HG02571 (cell line): ENCODE results near the gene WASF2.
"Not testable (repeated sequence)": the region's sequence is repeated elsewhere in the genome, so short reads cannot be mapped to it uniquely, and the experiment has no call there.

Source experiments
- ATAC-seq: cut with Tn5 transposase; IDR thresholded peaks from one replicate; pipeline ENCODE4 v1.9.1; 2021; ENCODE audit warnings: mild to moderate bottlenecking, moderate library complexity; ENCODE audit not compliant: unreplicated experiment

The WASF2 gene

DNA sequence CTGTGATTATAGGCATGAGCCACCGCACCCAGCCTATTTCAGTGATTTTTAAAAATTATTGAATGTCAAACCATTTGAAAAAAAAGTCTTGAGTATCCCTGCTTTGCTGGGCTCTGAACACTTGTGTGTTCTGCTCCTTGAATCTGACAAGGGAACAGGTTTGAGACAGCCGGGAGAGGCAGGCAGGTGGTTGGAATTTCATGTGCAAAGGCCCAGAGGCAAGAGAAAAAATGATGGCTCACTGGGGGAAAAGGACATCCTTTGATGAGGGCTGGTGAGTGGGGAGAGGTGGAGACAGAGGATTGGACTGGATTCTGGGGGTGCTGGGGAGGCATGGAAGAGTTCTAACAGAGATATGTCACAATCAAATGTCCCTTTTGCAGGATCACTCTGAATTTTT, 13.1 kb upstream of the WASF2 start:
- ATAC-seq, result no peak

DNA sequence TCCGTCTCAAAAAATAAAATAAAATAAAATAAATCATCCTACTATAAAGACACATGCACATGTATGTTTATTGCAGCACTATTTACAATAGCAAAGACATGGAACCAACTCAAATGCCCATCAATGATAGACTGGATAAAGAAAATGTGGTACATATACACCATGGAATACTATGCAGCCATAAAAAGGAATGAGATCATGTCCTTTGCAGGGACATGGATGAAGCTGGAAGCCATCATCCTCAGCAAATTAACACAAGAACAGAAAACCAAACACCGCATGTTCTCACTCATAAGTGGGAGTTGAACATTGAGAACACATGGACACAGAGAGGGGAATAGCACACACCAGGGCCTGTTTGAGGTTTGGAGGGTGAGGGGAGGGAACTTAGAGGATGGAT, 11.2 kb upstream of the WASF2 start:
- ATAC-seq, result not testable (repeated sequence)

DNA sequence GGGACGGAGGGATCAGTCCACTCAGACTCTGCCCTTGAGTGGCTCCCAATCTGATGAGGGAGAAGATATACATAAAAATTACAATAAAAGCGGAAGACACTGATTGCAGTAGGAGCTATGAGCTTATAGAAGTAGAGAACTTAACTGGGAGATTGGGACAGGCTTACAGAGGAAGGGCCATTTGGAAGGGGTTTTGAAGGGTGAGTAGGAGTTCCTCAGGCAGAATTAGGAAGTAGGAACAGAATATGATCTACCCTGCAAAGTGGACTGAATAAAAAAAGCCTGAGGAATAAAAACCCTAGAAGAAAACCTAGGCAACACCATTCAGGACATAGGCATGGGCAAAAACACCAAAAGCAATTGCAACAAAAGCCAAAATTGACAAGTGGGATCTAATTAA, 9.2 kb upstream of the WASF2 start:
- no peak for ATAC-seq

DNA sequence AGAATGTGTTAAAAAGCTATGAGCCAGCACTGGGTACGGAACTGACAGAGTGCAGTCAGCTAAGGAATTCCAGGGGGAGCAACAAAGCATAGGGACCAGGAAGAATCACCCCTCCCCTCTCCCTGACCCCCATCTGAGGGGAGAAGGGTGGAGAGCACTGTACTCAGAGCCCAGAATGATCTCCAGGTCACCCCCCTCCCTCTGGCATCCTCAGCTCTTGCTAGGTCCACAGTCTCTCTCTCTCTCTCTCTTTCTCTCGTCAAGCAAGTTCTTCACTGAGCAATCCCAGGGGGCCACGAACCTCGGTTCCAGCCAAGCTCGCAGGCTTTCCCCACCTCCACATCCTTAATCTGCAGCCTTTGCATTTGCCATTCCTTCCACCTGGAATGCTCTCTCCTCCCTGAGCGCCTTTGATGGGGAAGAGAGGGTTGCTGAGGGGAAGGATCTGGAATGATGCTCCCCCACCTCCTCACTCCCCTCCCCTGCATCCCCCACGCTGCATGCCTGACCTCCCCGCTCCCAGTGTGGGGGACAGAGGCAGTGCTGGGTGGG, 6.7 kb upstream of the WASF2 start:
- no peak for ATAC-seq

DNA sequence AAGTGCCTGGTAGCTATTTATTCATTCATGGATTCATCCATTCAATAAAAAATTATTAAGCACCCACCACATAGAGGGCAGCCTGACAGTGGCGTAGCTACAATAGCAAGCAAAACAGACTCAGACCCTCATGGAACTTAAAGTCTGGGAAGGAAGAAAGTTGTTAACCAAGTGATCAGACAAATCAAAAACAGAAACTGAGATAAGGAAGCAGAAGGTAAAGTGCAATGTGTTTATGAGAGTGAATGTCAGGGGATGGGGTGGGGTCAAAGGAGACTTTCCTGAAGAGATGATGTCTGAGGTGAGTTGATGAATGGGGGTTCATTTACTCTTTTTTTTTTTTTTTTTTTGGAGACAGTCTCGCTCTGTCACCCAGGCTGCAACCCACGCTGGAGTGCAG, 2.8 kb upstream of the WASF2 start:
- no peak for ATAC-seq

DNA sequence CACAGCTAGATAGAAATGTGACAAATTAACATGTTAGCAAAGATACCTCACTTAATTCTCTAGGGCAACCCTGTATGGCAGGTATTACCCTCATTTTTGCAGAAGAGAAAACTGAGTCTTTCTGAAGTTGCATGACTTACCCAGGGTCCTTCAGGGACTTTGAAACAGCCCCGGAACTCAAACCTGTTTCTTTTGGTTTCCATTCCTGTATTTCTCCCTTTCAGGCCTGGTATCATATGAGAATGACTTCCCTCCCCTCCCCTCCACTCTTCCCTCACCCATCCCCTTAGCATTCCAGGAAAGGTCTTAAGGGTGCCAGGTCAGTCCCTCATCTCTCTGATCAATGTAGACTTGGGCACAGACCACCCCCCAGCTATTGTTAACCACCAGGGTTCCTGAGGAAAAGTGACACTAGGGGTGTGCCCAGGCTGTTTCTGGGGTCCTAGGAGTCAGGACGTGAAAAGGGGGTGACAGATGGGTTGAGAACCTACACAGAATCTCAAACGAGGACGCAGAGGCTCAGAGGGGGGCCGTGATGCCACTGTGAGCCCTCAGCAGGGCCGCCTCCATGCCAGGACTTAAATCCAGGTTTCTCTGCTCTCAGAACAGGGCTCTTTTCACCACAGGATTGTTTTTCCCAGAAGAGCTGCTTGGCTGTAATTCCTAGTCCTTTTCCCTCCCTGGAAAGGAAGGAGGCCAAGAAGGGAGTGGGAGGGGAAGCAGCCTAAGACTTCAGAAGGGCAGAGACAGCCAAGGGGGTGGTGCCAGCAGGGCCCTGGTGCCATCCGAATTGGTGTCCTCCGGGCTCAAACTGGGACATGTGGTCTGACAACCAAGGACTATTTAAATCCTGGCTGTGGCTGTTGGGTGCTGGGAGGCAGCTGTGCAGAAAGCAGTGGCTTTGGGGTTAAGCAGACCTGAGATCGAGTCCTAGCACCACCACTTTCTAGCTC, 2.1 kb upstream of the WASF2 start:
- no peak for ATAC-seq

DNA sequence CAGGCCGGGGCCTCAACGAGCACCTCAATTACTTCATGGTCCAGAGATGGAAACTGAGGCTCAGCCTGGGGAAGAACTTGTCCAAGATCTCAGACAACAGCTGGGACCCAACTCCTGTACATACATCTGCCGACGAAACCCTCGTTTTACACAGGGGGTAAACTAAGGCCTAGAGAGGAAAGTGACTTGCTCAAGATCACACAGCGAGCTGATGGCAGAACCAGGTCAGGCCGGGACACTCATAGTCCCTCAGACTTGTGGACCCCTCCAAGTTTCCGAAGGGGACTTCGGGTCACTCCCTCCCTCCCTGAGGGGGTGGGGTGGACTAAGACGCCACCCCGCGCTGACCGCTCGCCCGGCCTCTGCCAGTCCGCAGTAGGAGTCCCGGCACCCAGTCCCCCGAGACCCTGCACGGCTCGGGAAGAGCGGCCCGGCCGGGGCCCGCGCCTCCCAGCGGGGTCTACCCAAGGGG, 430 bp downstream of the WASF2 start:
- peak; percentile 25 for ATAC-seq

DNA sequence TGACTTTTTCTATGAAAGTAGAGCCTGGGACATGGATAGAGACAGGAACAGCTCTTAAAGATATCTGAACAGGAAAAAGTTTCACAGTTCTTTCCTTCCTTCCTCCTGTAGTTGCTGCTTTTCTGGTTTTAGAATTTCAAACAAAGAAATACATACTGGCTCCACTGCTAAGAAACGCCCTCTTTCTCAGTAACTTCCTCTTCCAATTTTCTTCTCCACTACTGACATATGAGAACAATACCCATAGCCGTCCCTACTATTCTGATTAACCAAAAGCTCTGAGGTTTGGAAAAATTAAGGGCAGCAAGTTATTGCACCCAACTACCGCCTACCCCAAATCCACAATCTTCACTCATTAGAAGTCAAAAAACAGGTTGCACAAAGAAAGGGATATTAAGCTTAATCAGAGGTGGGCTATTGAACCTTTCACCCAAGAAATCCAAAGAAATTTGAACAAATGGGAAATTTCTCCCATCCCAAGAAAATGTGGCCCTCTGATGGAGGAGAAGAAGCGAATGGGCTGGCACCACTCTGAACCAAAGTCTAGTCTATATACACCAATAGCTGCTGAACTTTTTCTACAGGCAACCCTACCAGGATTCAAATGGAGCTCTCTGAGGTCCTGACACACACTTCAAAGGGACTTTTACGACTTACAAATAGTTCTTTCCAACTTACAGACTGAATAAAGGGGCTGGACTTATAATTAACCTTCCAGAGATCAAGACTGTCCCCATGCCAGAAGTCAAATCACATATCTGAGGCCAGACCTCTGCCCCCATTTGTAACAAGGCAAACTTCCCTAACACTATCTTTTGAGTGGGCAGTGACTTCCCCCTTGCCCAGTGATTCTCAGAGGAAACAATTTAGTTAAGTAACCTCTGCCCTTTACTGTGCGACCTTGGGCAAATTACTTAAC, 1.7 kb downstream of the WASF2 start:
- ATAC-seq, result no peak

DNA sequence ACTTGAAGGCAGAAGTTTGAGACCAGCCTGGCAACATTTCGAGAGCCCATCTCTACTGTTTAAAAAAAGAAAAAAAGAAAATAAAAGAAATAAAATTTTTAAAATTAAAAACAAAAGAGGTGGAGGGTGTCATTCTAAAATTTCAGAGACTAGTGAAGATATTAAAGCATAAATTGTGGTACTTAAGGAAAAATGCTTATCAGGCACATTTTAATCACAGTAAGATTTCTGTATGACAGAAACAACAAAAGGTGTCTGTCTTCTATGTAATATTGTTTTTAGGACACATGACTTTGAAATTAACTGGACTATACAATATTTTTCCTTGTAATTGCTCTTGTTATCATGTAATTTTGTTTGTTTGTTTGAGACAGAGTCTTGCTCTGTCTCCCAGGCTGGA, 4.6 kb downstream of the WASF2 start:
- ATAC-seq, result no peak

DNA sequence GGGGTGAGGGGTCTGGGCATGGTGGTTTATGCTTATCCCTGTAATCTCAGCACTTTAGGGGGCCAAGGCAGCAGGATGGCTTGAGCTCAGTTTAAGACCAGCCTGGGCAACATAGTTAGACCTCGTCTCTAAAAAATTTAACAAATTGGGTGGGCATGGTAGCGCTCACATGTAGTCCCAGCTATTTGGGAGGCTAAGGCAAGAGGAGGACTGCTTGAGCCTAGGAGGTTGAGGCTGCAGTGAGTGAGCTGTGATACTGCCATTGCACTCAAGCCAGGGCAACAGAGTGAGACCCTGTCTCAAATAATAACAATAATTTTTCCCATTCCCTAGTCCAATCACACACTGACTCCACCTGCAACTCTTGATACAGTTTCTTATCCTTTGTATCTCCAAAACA, 6.3 kb downstream of the WASF2 start:
- no peak for ATAC-seq

DNA sequence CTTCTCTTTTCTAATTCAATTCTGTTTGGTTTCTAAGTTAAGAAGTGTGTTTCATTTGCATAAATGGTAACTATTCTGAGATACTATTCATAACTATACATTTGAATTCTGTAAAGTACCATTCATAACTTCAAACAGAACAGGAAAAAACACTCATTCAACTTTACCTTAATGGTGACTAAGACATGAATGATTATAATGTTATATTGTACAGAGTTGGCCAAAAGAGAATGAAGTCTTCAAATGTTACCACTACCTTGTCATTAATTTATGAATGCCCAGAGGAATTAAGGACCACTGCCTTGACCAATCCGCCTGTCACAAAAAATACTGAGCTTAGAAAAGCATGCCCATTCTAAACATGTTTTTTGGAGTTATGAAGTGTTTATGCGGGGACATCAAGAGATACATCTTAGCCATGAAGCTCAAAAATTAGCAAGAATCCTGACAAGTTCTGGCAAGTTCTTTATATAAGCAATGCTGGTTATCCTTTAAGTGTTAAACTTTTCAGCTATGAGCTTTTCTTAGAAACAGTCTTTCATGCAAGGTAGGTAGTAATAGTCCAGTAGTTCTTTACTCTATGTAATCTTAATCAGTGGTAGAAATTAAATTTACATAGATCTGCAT, 7.9 kb downstream of the WASF2 start:
- no peak for ATAC-seq

DNA sequence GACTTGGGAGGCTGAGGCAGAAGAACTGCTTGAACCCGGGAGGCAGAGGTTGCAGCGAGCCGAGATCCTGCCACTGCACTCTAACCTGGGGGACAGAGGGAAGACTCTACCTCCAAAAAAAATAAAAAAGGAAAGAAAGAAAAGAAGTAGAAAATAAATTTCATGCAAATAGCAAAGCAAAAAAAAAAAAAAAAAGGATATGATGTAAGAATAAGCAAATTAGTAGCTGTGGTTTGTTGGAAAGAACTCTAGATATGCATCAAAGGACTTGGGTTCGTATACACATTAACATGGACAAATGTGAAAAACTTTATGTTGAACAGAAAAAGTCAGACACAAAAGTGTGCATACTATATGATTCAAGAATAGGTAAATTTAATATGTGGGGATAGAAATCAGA, 11.9 kb downstream of the WASF2 start:
- ATAC-seq, result no peak

DNA sequence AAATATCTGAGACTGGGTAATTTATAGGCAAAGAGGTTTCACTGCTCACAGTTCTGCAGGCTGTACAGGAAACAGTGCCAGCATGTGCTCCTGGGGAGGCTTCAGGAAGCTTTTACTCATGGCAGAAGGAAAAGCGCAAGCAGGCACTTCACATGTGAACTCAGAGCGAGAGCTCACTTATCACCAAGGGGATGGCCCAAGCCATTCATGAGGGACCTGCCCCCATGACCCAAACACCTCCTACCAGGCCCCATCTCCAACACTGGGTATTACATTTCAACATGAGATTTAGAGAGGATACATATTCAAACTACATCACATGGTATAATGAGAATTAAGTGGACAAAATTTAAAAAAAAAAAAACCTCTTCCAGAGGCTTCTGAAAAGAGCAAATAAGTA, 13.7 kb downstream of the WASF2 start:
- ATAC-seq, result no peak

DNA sequence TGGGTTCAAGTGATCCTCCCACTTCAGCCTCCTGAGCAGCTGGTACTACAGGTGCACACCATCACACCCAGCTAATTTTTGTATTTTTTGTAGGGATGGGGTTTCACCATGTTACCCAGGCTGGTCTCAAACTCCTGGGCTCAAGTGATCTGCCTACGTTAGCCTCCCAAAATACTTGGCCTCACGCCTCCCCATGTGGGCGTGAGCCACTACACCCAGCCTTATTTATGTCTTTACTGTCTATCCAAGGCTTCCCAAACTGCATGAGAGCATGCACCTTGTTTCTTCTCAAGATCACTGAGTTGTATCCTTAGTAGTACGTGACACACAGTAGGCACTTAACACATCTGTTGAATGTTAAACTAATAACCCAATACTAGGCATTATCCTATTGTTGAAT, 14.2 kb downstream of the WASF2 start:
- no peak for ATAC-seq

DNA sequence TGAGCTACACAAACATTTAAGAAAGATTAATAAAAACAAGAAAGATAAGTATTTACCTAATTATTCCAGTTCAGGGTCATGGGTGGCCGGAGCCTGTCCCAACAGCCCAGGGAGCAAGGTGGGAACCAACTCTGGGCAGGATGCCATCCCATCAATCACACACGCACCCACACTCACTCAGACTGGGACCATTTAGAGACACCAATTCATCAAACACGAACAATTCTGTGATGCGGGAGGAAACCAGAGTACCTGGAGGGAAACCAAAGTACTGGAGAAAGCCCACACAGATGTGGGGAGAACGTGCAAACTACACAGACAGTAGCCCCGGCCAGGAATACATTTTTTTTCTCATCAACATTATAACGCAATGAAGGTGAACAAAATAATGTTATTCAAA, 16.2 kb downstream of the WASF2 start:
- no peak for ATAC-seq

DNA sequence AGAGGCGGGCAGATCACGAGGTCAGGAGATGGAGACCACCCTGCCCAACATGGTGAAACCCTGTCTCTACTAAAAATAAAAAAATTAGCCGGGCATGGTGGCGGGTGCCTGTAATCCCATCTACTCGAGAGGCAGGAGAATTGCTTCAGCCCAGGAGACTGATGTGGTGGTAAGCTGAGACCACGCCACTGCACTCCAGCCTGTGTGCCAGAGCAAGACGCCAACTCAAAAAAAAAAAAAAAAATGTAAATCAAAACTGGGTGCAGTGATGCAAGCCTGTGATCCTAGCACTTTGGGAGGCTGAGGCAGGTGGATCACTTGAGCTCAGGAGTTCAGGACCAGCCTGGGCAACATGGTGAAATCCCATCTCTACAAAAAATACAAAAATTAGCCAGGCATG, 17.9 kb downstream of the WASF2 start:
- ATAC-seq, result not testable (repeated sequence)

DNA sequence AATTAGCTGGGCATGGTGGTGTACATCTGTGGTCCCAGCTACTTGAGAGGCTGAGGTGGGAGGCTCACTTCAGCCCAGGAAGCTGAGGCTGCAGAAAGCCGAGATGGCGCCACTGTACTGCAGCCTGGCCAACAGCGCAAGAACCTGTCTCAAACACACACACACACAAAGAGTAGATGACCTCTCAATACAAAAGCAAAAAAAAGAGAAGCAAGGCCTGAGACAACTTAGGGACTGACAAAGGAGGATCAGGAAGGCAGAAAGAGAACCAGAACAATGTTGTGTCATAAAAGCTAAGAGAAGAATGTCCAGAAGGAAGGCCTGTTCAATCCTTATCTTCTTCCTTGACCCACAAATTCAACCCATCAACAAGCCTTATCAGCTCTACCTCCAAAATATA, 18.5 kb downstream of the WASF2 start:
- ATAC-seq, result no peak

DNA sequence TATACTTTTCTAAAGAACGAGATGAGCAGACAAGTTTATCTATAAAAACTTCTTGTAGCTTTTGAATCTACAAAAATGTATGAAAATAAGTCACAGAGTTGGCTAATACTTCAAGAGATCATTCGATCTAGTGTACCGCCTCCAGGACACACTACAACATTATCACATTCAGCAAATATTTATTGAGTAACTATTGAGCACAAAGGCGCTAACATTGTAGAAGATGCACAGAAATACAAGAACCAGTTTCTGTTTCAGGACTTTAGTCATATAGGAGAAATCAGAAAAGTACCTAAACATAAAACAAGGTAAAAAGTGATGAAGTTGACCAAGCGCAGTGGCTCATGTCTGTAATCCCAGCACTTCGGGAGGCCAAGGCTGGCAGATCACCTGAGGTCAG, 20.6 kb downstream of the WASF2 start:
- ATAC-seq, result no peak

DNA sequence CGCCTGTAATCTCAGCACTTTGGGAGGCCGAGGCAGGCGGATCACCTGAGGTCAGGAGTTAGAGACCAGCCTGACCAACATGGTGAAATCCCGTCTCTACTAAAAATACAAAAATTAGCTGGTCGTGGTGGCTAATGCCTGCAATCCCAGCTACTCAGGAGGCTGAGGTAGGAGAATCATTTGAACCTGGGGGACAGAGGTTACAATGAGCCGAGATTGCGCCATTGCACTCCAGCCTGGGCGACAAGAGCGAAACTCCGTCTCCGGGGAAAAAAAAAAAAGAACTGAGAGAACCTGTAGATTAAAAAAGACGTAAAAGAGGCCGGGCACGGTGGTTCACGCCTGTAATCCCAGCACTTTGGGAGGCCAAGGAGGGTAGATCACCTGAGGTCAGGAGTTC, 21.6 kb downstream of the WASF2 start:
- not testable (repeated sequence) for ATAC-seq

DNA sequence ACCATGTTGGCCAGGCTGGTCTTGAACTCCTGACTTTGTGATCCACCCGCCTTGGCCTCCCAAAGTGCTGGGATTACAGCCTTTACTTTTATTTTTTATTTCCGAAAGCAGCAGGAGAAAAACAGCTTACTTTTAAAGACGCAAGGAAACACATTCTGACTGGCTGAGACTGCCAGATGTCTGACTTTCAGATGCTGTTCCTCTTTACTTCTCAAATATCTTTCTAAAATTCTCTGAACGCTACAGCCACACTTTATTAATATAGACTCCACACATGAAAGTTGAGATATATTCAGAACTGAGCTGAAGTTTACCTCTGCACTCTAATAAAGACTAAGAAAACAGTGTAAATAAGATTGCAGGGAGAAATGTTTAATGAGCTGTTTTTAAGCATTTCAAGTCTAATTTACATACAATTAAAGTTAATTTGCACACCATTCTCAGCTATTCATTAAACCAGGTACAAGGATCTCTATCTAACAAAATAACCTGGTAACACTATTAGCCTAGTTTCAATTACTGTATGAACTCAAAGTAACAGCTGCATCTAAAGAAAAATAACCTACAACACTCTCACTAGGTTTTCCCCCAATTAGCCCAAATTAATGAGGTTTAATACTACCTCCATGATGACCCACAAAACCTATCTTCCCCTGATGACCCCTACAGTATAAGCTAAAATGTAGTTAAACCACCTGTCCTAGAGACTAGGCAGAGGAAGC, 24.9 kb downstream of the WASF2 start:
- ATAC-seq, result no peak
